Mucosa of stomach (tissue), 1 donor: ENCODE results near the gene KLF13.
A peak's percentile ranks its signal among the peaks of the same experiment; 100 is the strongest.

ENCODE experiments used
- H3K27me3 ChIP-seq: one replicate; pipeline ENCODE4 v1.7.0; 2013; ENCODE audit warnings: mild to moderate bottlenecking, low read length; ENCODE audit not compliant: control insufficient read depth, insufficient read depth
- H3K36me3 ChIP-seq: one replicate; pipeline ENCODE4 v1.7.0; 2013; ENCODE audit warnings: low read length; ENCODE audit not compliant: control insufficient read depth, insufficient read depth
- H3K4me1 ChIP-seq: one replicate; pipeline ENCODE4 v1.7.0; 2013; ENCODE audit warnings: mild to moderate bottlenecking, low read length; ENCODE audit not compliant: control insufficient read depth, insufficient read depth
- H3K4me3 ChIP-seq: one replicate; pipeline ENCODE4 v1.7.0; 2013; ENCODE audit warnings: low read length
- H3K9ac ChIP-seq: one replicate; pipeline ENCODE4 v1.7.0; 2013; ENCODE audit warnings: mild to moderate bottlenecking, low read length, moderate library complexity
- H3K9me3 ChIP-seq: one replicate; pipeline ENCODE4 v1.7.0; 2013; ENCODE audit warnings: mild to moderate bottlenecking, low read length, moderate library complexity; ENCODE audit not compliant: control insufficient read depth
- donor health status: Pancreatic carcinoma.

KLF13 gene

GRCh38 chr15:31323627-31324026 is 3.0 kb upstream of the KLF13 start:
- Histone ChIP-seq H3K4me1 (peaks cover 6% of the 10 kb centered on the region), H3K4me3 (no peak overlapping the region), H3K9ac (no peak overlapping the region), H3K27me3 (no peaks in the 10 kb centered on the region), H3K36me3 (no peaks in the 10 kb centered on the region), H3K9me3 (no peaks in the 10 kb centered on the region)

DNA sequence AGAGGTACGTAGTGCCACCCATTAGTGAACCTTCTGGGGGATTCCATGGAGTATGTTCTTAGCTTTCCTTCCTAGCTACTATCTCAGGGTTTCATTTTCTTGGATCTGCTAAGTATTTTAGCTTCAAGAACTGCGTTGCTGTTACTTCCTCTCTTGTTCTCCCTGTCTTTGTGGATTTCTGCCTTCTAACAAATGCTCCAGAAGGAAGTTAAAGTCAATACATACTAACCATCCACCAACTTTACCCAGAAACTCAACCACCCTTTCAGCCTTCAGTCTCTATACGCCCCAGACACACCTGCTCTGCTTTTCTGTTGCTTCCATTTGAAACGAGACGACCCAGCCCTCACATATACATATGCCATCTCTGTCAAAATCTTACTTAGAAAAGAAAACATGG is 2.4 kb upstream of the KLF13 start:
- Histone ChIP-seq H3K36me3 (no peaks in the 10 kb centered on the region), H3K4me1 (peaks cover 12% of the 10 kb centered on the region), H3K9me3 (no peaks in the 10 kb centered on the region), H3K4me3 (no peak overlapping the region), H3K27me3 (no peaks in the 10 kb centered on the region), H3K9ac (no peak overlapping the region)

DNA sequence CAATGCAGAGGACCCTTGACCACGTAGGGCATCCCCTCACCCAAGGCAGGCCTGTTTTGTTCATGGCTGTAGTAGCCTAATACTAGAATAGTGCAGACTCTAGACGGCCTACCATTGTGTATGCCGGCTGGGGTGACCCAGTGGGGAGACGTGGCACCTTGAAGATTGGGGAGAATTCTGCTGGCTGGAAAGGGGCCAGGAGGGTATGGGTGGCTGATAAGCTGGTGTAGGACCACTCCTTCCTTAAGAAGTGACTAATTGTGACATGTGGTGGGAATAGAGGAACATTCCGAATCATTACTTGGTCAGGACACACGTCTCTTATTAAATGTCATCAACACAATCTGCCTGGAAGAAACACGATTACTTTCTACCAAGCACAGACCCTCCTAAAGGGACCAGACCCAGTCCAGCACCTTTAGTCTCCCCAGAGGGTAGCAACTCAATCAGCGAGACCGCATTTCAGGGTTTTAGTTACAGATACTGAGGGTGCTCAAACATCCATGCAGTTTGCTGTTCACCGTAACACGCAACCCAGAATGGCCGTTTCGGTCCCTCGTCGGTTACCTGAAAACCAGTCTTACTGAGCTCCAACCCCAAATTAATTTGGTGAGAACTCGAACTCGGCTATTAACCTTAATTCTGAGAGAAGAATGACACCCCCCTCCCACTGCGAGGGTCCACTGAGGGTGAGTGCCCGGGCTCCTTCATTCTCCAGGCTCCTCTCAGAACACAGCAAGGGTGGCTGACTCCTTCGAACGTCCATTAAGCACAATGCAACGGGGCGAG is 1.6 kb upstream of the KLF13 start:
- Histone ChIP-seq H3K4me1 (peaks cover 20% of the 10 kb centered on the region), H3K27me3 (no peaks in the 10 kb centered on the region), H3K4me3 (peak overlapping the region; percentile 77), H3K9ac (peak overlapping the region; percentile 98), H3K9me3 (no peaks in the 10 kb centered on the region), H3K36me3 (no peaks in the 10 kb centered on the region)

- peaks cover 27% of the 10 kb centered on the region for H3K4me1 ChIP-seq
These were observed 960 bp upstream of the KLF13 start for GRCh38 chr15:31325595-31326155.

DNA sequence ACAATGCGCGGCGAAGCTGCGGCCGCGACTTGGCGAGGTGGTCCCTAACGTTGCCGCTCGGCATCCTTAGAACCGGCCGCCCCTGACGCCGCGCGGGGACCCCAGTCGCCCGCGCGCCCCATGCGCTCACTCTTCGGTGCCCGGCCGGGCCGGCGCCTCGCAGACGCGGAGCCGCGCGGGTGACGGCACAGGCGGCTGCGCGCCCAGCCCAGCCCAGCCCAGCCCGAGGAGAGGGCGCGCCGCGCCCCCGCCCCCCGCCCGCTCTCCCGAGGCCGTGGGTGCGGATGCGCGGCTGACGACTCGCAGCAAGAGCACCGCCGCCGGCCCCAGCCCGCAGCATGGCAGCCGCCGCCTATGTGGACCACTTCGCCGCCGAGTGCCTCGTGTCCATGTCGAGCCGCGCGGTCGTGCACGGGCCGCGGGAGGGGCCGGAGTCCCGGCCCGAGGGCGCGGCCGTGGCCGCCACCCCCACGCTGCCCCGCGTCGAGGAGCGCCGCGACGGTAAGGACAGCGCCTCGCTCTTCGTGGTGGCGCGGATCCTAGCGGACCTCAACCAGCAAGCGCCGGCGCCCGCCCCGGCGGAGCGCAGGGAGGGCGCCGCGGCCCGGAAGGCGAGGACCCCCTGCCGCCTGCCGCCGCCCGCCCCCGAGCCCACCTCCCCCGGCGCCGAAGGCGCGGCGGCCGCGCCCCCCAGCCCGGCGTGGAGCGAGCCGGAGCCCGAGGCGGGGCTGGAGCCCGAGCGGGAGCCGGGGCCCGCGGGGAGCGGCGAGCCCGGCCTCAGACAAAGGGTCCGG is 437 bp downstream of the KLF13 start:
- Histone ChIP-seq H3K27me3 (no peaks in the 10 kb centered on the region), H3K36me3 (no peaks in the 10 kb centered on the region), H3K9me3 (no peaks in the 10 kb centered on the region), H3K4me1 (peaks cover 40% of the 10 kb centered on the region), H3K9ac (peak overlapping the region; percentile 73), H3K4me3 (no peak overlapping the region)

More at GRCh38 chr15:31325595-31326155, 960 bp upstream of the KLF13 start:
- peak overlapping the region; percentile 98 for H3K9ac ChIP-seq
- peak overlapping the region; percentile 77 for H3K4me3 ChIP-seq
- H3K27me3 ChIP-seq = no peaks in the 10 kb centered on the region
- H3K36me3 ChIP-seq = no peaks in the 10 kb centered on the region
- H3K9me3 ChIP-seq = no peaks in the 10 kb centered on the region

DNA sequence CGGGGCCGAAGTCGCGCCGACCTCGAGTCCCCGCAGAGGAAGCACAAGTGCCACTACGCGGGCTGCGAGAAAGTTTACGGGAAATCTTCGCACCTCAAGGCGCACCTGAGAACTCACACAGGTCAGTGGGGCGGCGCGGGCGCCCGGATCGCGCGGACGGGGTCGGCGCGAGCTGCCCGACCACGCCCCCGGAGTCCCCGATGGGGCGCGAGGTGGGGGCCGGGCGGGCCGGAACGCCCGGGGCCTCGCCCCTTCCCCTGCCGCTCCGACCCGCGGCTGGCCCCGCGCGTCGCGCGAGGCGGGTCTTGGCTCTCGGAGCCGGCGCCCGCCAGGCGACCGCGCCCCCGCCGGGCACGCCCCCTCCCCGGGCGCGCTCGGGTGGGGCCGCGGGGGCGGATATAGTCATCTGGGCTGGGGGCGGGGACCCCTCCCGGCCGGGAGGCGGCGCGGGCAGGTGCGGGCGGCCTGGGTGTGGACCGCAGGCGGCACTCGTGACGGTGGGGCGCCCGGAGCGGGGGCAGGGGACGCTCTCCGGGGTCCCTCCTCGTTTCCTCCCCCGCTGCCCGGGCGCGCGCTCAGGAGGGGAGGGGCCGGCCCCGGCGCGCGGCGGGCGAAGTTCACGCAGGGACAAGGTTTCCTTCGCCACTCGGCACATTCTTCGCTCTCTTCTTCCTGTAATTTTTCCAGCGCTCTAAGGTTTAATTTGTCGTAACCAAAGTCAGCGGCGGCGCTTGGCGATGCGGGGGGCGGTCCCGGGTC is 1.2 kb downstream of the KLF13 start:
- Histone ChIP-seq H3K4me1 (peaks cover 48% of the 10 kb centered on the region), H3K36me3 (no peaks in the 10 kb centered on the region), H3K27me3 (no peaks in the 10 kb centered on the region), H3K9ac (peak overlapping the region; percentile 87), H3K4me3 (peak overlapping the region; percentile 77), H3K9me3 (no peaks in the 10 kb centered on the region)

GRCh38 chr15:31328428-31328968 is 1.9 kb downstream of the KLF13 start:
- Histone ChIP-seq H3K36me3 (no peaks in the 10 kb centered on the region), H3K4me1 (peaks cover 54% of the 10 kb centered on the region), H3K27me3 (no peaks in the 10 kb centered on the region), H3K9me3 (no peaks in the 10 kb centered on the region), H3K9ac (peak overlapping the region; percentile 87), H3K4me3 (peak overlapping the region; percentile 77)

- Histone ChIP-seq H3K9me3 (no peaks in the 10 kb centered on the region), H3K4me1 (peaks cover 60% of the 10 kb centered on the region), H3K36me3 (no peaks in the 10 kb centered on the region), H3K4me3 (peak overlapping the region; percentile 77), H3K27me3 (no peaks in the 10 kb centered on the region), H3K9ac (peak overlapping the region; percentile 87)
These were observed 2.5 kb downstream of the KLF13 start for GRCh38 chr15:31328969-31329639.

DNA sequence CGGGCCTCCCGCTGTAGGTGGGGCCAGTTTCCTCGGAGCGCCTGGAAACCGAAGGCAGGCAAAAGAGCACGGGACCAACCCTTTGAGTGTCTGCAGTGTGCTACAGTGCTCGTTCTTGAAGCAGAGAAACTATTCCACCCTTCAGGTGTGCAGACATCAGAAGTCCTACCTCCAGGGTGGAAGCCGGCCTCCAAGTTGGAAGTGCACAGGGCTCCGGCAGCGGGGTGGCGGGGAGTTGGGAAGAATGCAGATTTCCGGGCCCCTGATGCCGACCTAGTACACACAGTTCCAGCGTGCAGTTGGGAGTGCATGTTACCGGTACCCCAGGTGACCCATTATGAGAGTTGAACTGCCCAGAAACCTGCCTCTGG is 3.0 kb downstream of the KLF13 start:
- H3K9me3 ChIP-seq = no peaks in the 10 kb centered on the region
- peak overlapping the region; percentile 77 for H3K4me3 ChIP-seq
- no peaks in the 10 kb centered on the region for H3K27me3 ChIP-seq
- peaks cover 64% of the 10 kb centered on the region for H3K4me1 ChIP-seq
- H3K36me3 ChIP-seq = no peaks in the 10 kb centered on the region
- H3K9ac ChIP-seq = peak overlapping the region; percentile 87

DNA sequence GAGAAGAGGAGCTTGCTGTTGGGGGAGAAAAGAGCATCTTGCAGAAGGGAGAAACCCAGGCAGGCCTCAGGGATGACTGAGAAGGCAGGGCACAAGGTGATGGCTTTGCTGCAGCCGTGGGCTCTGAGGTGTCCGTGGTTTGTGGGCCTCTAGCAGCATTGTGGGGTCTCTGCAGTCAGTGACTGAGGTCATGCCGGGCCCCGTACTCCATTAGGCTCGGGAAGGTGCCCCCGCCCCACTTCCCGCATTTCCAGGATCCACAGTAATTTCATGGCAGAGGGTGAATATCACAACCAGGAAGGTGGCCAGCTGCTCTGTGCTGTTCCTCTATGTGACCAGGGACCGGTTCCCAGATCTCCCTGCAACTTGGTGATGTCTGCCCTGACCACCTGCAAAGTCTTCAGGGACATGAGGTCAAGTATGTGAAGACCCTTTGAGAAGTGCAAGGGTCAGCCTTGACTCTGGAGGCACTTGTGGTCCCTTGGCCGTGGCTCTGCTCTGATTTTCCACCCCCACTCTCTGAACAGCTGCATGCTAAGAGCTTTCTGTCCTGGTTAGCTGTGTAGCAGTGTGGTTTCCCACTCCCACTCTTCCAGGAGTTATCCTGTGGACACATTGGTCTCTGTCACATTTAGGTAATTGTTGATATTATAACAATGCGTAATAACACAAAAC is 3.6 kb downstream of the KLF13 start:
- no peaks in the 10 kb centered on the region for H3K36me3 ChIP-seq
- H3K4me1 ChIP-seq = peaks cover 67% of the 10 kb centered on the region
- H3K9me3 ChIP-seq = no peaks in the 10 kb centered on the region
- H3K9ac ChIP-seq = peak overlapping the region; percentile 33
- peak overlapping the region; percentile 77 for H3K4me3 ChIP-seq
- H3K27me3 ChIP-seq = no peaks in the 10 kb centered on the region

DNA sequence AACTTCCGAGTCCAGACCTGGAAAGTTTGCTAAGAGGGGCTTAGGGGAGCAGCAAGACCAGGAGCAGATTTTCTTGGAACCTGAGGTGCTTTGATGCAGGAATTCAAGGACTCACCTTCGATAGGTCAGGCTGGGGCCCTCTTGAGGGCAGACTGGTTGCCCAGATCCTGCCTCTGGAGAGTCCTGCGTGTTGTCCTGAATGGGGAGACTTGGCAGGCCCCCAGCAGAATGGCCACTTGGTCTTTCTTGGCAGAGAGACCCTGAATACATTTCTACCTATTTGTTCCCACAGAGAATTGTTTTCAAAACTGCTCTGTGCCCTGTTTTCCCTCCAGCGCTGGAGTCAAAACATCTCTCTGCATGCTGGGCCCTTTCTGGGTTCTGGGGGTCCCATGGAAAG is 4.2 kb downstream of the KLF13 start:
- H3K9me3 ChIP-seq = no peaks in the 10 kb centered on the region
- no peaks in the 10 kb centered on the region for H3K27me3 ChIP-seq
- H3K4me3 ChIP-seq = no peak overlapping the region
- H3K36me3 ChIP-seq = no peaks in the 10 kb centered on the region
- H3K9ac ChIP-seq = no peak overlapping the region
- H3K4me1 ChIP-seq = peaks cover 70% of the 10 kb centered on the region
